Measurements from ENCODE around the gene CLN5. TPM values are rescaled to one million over a fixed set of nuclear protein-coding genes. Genes with fewer than 3 reads are reported as not detected.

Gene CLN5
- total and polyA plus RNA-seq, 2 of the 4 experiments (the other 2 are of a cell fraction) = 11.3 to 15.1 TPM

- Histone ChIP-seq H2BK5ac (ENCODE audit: low read depth, low read length, poor library complexity, severe bottlenecking) (no peak overlapping the region), H4K20me1 (ENCODE audit: insufficient read depth, low read length) (no peaks in the 10 kb centered on the region), H3K23ac (ENCODE audit: low read depth, low read length) (no peak overlapping the region), H2AFZ (replicated peaks; ENCODE audit: low read length, poor library complexity) (no peak overlapping the region), H3K4ac (ENCODE audit: low read depth, low read length) (no peak overlapping the region), H3K9me1 (ENCODE audit: insufficient read depth, low read length) (no peaks in the 10 kb centered on the region), H2BK15ac (ENCODE audit: low read depth, low read length) (no peak overlapping the region), H3K27me3 (ENCODE audit: control insufficient read depth, insufficient read depth, low read length) (peaks cover 20% of the 10 kb centered on the region), H4K8ac (ENCODE audit: low read depth in 2 of 2, low read length in 2 of 2) (no peak overlapping the region), H2AK9ac (replicated peaks; ENCODE audit: low read depth, low read length, poor library complexity) (no peak overlapping the region), H4K5ac (ENCODE audit: low read depth, low read length) (no peak overlapping the region), H2AK5ac (ENCODE audit: low read depth, low read length) (no peak overlapping the region), H3K18ac (ENCODE audit: low read depth, low read length) (no peak overlapping the region), H3K27ac (ENCODE audit: insufficient read depth, low read length) (no peak overlapping the region), H2BK20ac (ENCODE audit: low read depth, low read length) (no peak overlapping the region), H3K9me3 (ENCODE audit: control insufficient read depth, insufficient read depth, low read length) (no peaks in the 10 kb centered on the region), H3K56ac (ENCODE audit: extremely low read depth, insufficient read depth, low read length) (no peak overlapping the region), H3K79me1 (ENCODE audit: low read depth in 1 of 2, low read length in 2 of 2) (no peaks in the 10 kb centered on the region), H3K36me3 (ENCODE audit: control insufficient read depth, insufficient read depth, low read length) (no peaks in the 10 kb centered on the region), H4K91ac (ENCODE audit: insufficient read depth, low read depth, low read length) (no peak overlapping the region), H3K14ac (replicated peaks; ENCODE audit: low read depth, low read length) (no peak overlapping the region), H2BK120ac (ENCODE audit: low read depth, low read length) (no peak overlapping the region), H3K4me1 (ENCODE audit: control insufficient read depth, insufficient read depth, low read length) (no peaks in the 10 kb centered on the region), H3K9ac (ENCODE audit: low read depth, low read length) (no peak overlapping the region), H3K4me3 (ENCODE audit: insufficient read depth, low read depth, low read length) (no peak overlapping the region), H3K4me2 (ENCODE audit: low read depth, low read length) (no peak overlapping the region)
- intact Hi-C loops (cut with micrococcal nuclease) (no loop called here), dilution Hi-C loops (cut with HindIII; ENCODE audit: low sequenced_read_pairs, unreplicated experiment) (no loop called here), in situ Hi-C loops (cut with MboI; ENCODE audit: low sequenced_read_pairs) (no loop called here)
- ChIA-PET CTCF (interaction anchor here (0.6 kb wide), 1 partner anchor 692 kb away, joined by 4 read pairs; no protein-coding TSS in a partner anchor), POLR2A (ENCODE audit: unreplicated experiment) (no interaction called here)
- DNase-seq = no peak
- WGBS, 2 experiments (ENCODE audit: extremely low coverage in 2 of 2, insufficient read length in 1 of 2) = 100% methylated on average over 1 of the region's 3 CpGs; no CpG with 5 or more reads in 1 of the 2 experiments
- TF ChIP-seq MXI1 (IDR thresholded peaks at IDR 0.05; ENCODE audit: borderline replicate concordance, low read depth, low read length) (no peak), SMC3 (IDR thresholded peaks at IDR 0.05; ENCODE audit: low read depth, low read length) (no peak), CTCF (conservative IDR thresholded peaks at IDR 0.05; ENCODE audit: low read depth, low read length) (no peak), MAFK (IDR thresholded peaks at IDR 0.05; ENCODE audit: low read depth, low read length) (no peak), MAZ (IDR thresholded peaks at IDR 0.05; ENCODE audit: borderline replicate concordance, low read depth, low read length) (no peak), POLR2A (IDR thresholded peaks at IDR 0.05; ENCODE audit: low read depth, low read length) (no peak), FOS (IDR thresholded peaks at IDR 0.05; ENCODE audit: low read depth, low read length) (no peak)
- BruUV-seq (replicated peaks) = no TSS peak
- ATAC-seq (ENCODE audit: low read depth) = no peak
Observed at GRCh38 chr13:76974618-76974975, 17.3 kb upstream of the CLN5 start.
